HG03565 (cell line): ENCODE data around the gene BTNL9.
"Not testable (repeated sequence)": the region's sequence is repeated elsewhere in the genome, so short reads cannot be mapped to it uniquely, and the experiment has no call there.

Source experiments
- ATAC-seq: cut with Tn5 transposase; IDR thresholded peaks from one replicate; pipeline ENCODE4 v1.9.1; 2021; ENCODE audit warnings: mild to moderate bottlenecking, moderate library complexity; ENCODE audit not compliant: unreplicated experiment

BTNL9 gene

GRCh38 chr5:181060231-181060590, 20.1 kb downstream of the BTNL9 start:
- ATAC-seq, result no peak

DNA sequence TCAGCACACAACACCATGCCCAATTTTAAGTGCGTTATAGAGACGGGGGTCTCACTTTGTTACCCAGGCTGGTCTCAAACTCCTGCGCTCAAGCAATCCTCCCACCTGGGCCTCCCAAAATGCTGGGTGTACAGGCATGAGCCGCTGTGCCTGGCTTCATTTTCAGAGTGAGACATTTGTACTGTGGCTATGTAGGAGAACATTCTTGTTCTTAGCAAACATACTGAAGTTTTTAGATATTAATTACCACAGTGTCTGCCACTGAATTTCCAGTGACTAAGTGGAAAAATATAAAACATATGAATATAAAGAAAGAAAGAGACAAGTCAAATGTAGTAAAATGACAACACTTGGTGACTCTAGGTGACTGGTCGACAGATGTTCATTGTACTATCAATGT, 20.9 kb downstream of the BTNL9 start:
- no peak for ATAC-seq

DNA sequence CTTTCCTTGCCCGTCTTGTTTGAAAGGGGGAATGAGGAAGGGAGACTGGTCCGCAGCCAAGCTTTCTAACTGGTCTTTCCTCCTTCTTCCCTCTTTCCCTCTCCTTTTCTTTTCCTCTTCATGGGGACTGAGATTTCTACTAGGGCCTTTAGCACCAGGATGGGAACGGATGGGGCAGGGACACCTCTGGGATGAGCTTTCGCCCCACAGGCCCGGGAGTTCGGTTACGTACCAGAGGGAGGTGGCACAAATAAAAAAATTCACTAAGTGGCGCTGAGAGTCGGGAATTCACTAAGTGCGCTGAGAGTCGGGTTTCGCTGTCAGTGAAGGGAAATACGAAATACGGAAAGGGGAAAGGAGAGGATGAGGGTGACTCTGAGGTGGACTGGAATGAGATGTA, 21.6 kb downstream of the BTNL9 start:
- no peak for ATAC-seq

GRCh38 chr5:181062631-181063030, 22.6 kb downstream of the BTNL9 start:
- no peak for ATAC-seq

DNA sequence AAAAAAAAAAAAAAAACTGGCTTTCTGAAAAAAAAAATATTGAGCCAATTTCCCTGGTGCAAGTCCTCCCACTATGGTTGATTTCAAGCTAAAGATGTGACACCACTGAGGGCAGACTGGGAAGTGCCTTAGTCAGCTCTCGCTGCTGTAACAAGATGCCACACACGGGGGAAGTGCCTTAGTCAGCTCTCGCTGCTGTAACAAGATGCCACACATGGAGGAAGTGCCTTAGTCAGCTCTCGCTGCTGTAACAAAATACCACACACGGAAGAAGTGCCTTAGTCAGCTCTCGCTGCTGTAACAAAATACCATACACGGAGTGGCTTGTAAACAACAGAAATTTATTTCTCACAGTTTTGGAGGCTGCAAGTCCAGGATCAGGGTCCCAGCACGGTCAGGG, 23.4 kb downstream of the BTNL9 start:
- no peak for ATAC-seq

DNA sequence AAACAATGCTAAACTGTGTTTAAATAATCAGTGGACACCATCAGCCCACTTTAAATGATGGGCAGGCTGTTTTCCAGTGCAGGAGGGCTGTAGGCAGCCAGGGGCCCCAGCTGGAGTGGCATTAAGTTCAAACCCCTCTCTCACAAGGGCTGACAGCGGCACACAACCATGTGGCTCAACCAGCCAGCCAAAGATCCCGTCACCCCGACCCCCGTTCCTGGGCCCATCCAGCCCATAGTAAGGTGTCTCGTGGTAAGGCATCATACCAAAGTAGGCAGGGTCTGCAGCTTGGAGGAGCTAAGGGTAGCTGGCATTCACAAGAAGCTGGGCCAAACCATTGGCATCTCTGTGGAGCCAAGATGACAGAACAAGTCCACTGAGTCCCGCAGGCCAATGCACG, 24.9 kb downstream of the BTNL9 start:
- no peak for ATAC-seq

DNA sequence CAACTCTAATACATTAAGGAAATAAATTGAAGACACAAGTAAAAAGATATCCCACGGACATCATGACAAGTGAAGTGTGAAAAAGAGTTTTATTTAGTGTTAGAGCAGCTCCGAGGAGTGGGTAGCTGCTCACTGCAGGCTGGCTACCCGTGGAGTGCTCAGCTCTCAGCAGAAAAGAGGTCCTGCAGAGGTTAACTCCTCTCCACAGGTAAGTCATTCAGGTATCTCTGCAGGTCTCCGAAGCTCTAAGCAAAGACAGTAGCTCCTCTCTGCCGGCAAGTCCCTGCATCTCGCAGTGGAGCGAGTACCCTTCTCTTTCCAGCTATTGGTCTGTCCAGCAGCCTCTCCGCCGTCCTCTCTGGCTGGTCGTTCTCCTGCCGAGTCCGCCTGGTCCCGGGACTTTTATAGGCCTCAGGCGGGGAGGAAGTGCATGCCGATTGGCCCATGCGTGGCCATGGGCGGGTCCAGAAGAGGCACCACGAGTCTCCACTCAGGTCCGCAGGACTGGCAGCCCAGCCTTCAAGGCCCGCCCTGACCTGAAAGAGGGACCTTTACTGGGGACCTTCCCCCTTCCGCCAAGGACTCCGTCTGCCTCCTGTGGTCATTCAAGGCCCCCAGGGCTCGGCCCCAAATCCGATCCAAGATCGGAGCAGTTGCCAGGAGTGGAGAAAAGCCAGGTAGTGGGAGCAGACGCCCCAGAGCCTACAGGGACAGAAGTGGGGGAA, 29.9 kb downstream of the BTNL9 start:
- ATAC-seq, result no peak

DNA sequence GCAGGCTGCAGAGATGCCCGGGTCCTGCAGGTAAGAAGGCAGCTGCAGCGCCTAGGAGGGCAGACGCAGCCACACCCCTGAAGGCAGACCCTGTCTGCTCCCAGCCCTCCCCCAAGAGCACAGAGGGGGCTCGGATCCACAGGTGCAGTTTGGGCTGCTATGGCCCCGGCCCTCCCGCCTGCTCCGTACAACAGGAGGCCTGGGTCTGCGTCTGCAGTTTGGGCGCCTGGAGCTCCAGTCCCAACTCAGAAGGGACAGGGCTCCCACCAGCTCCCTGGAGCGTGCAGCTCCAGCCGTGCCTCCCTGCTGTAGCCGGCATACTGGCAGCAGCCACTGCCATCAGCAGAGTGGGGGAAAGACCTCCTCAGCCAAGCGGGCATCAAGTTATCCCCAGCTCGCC, 30.5 kb downstream of the BTNL9 start:
- no peak for ATAC-seq

GRCh38 chr5:181071257-181071656, 31.2 kb downstream of the BTNL9 start:
- ATAC-seq, result no peak

DNA sequence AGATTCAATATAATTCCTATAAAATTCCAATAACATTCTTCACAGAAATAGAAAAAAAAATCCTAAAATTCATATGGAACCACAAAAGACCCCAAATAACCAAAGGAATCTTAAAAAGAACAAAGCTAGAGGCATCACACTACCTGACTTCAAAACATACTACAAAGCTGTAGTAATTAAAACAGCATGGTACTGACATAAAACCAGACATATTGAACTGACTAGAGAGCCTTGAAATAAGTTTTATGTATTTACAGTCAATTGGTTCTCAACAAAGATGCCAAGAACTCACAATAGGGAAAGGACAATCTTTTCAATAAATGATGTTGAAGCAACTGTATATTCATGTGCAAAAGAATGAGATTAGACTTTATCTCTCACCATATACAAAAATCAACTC, 36.9 kb downstream of the BTNL9 start:
- ATAC-seq, result no peak

DNA sequence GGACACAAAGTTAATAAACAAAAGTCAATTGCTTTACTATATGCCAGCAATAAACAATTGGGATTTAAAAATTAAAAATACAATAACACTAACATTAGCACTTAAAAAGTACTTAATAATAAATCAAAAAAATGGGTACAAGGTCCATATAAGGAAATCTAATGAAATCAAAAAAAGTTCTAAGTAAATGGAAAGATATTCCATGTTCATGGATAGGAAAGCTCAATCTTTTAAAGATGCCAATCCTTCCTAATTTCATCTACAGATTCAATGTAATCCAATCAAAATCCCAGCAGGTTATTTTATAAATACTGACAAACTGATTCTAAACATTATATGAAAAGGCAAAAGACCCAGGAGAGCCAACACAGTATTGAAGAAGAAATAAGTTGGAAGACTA, 41.9 kb downstream of the BTNL9 start:
- ATAC-seq, result no peak

DNA sequence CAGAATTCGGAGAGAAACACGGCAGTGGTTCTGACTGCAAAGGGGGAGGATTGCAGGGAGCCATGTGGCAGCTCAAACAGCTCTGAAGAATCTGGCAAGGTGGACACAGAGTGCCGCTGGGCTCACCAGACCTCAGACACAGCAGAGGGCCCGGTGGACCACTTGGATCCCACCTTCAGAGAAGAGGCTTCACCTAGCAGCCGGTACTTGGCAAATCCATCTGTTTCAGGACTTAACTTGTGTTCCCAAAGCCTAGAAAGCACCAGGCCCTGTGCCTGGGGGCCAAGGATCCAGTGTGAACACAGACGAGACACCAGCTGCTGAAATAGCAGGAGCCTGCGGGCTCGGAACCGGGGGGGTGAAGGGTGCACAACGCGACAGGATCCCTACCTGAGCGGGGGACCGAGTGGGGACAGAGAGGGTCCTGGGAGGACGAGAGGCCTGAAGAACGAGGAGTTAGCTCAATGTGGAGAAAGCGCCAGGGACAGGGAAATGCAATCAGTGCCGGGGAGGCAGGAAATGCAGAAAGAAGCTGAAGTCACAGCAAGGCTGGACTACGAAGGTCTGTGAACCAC, 44.6 kb downstream of the BTNL9 start:
- no peak for ATAC-seq

- no peak for ATAC-seq
Measured at GRCh38 chr5:181086026-181086883, 46.2 kb downstream of the BTNL9 start.

GRCh38 chr5:181086884-181087205, 46.8 kb downstream of the BTNL9 start:
- ATAC-seq, result no peak

- ATAC-seq, result no peak
Measured at GRCh38 chr5:181087309-181087708, 47.2 kb downstream of the BTNL9 start.

- ATAC-seq, result no peak
Measured at GRCh38 chr5:181088289-181088688, 48.2 kb downstream of the BTNL9 start.

GRCh38 chr5:181092428-181092827, 52.4 kb downstream of the BTNL9 start:
- ATAC-seq, result no peak

DNA sequence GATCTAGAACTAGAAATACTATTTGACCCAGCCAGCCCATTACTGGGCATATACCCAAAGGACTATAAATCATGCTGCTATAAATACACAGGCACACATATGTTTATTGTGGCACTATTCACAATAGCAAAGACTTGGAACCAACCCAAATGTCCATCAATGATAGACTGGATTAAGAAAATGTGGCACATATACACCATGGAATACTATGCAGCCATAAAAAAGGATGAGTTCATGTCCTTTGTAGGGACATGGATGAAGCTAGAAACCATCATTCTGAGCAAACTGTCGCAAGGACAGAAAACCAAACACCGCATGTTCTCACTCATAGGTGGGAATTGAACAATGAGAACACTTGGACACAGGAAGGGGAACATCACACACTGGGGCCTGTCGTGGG, 55.1 kb downstream of the BTNL9 start:
- ATAC-seq, result not testable (repeated sequence)

GRCh38 chr5:181096721-181097382, 56.8 kb downstream of the BTNL9 start:
- ATAC-seq, result not testable (repeated sequence)

- not testable (repeated sequence) for ATAC-seq
Measured at GRCh38 chr5:181097383-181097753, 57.3 kb downstream of the BTNL9 start.

GRCh38 chr5:181097759-181098491, 57.9 kb downstream of the BTNL9 start:
- not testable (repeated sequence) for ATAC-seq
